Endothelial cell (in vitro differentiated cells): Measurements from ENCODE around the gene QPCT. TPM values are rescaled to one million over a fixed set of nuclear protein-coding genes. Genes with fewer than 3 reads are reported as not detected.

ENCODE experiments used
- DNase-seq: peaks from one replicate; pipeline ENCODE4 v3.0.0; 2021; ENCODE audit warnings: low spot score
- H3K27ac Mint-ChIP-seq: one replicate; pipeline ENCODE4 v1.8.0; 2021; ENCODE audit warnings: mixed read lengths, inconsistent platforms; ENCODE audit not compliant: unreplicated experiment
- H3K27me3 Mint-ChIP-seq: one replicate; pipeline ENCODE4 v1.8.0; 2021; ENCODE audit warnings: mild to moderate bottlenecking, moderate library complexity, mixed read lengths, inconsistent platforms; ENCODE audit not compliant: unreplicated experiment
- H3K36me3 Mint-ChIP-seq: one replicate; pipeline ENCODE4 v1.8.0; 2021; ENCODE audit warnings: mild to moderate bottlenecking, low read depth, mixed read lengths, inconsistent platforms; ENCODE audit not compliant: unreplicated experiment
- H3K4me1 Mint-ChIP-seq: one replicate; pipeline ENCODE4 v1.8.0; 2021; ENCODE audit warnings: mild to moderate bottlenecking, mixed read lengths, inconsistent platforms; ENCODE audit not compliant: unreplicated experiment
- H3K4me3 Mint-ChIP-seq: one replicate; pipeline ENCODE4 v1.8.0; 2021; ENCODE audit warnings: mild to moderate bottlenecking, mixed read lengths, inconsistent platforms; ENCODE audit not compliant: unreplicated experiment
- H3K9me3 Mint-ChIP-seq: one replicate; pipeline ENCODE4 v1.8.0; 2021; ENCODE audit warnings: mixed read lengths, inconsistent platforms; ENCODE audit not compliant: unreplicated experiment
- total RNA-seq: library from RNA; stranded (reverse); fragmentation: NEBNext Ultra II Directional; extraction: Animal tissue kit (Norgen Biotek cat#: 25700); gene quantifications from one replicate; pipeline ENCODE4 v1.2.1, GENCODE V29; 2021; ENCODE audit not compliant: unreplicated experiment
- TF ChIP-seq, protein P1 (sequence below): fragments of 200-600 bp; sonication (generic); IDR thresholded peaks from one replicate; pipeline ENCODE4 v1.5.0; 2021; ENCODE audit warnings: antibody characterized with exemption; ENCODE audit not compliant: unreplicated experiment

Gene QPCT
- total RNA-seq, 1 donor from 2014 or later = 50.6 TPM

- H3K27ac Mint-ChIP-seq = no peak overlapping the region
Measured at GRCh38 chr2:37330681-37331080, 13.7 kb upstream of the QPCT start.

DNA sequence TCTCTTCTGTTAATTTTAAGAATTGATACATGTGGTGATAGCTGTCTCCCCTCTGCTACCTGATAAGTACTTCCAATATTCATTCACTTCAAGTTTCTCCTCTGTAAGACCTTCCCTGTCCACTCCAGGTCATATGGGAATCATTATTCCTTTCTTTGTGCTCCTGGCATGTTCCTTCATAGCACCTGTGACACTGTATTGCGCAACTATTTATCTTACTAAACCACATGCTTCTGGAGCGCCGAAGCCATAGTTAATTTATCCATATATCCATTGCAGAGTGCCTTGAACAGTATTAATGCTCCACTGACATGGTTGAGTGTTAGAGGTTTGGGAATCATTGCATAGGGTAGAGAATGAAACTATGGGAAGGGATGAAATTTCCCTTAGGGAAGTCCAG lies 11.9 kb upstream of the QPCT start:
- H3K9me3 Mint-ChIP-seq = no peaks in the 10 kb centered on the region
- H3K27me3 Mint-ChIP-seq = peaks cover 1% of the 10 kb centered on the region
- no peak overlapping the region for H3K4me3 Mint-ChIP-seq
- H3K36me3 Mint-ChIP-seq = no peaks in the 10 kb centered on the region
- TF ChIP-seq, protein P1, sequence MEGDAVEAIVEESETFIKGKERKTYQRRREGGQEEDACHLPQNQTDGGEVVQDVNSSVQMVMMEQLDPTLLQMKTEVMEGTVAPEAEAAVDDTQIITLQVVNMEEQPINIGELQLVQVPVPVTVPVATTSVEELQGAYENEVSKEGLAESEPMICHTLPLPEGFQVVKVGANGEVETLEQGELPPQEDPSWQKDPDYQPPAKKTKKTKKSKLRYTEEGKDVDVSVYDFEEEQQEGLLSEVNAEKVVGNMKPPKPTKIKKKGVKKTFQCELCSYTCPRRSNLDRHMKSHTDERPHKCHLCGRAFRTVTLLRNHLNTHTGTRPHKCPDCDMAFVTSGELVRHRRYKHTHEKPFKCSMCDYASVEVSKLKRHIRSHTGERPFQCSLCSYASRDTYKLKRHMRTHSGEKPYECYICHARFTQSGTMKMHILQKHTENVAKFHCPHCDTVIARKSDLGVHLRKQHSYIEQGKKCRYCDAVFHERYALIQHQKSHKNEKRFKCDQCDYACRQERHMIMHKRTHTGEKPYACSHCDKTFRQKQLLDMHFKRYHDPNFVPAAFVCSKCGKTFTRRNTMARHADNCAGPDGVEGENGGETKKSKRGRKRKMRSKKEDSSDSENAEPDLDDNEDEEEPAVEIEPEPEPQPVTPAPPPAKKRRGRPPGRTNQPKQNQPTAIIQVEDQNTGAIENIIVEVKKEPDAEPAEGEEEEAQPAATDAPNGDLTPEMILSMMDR = no peak
- no peak overlapping the region for H3K27ac Mint-ChIP-seq
- no peak for DNase-seq
- H3K4me1 Mint-ChIP-seq = peaks cover 1% of the 10 kb centered on the region

More at GRCh38 chr2:37330681-37331080, 13.7 kb upstream of the QPCT start:
- TF ChIP-seq, protein P1 = no peak
- H3K4me3 Mint-ChIP-seq = no peak overlapping the region
- no peaks in the 10 kb centered on the region for H3K36me3 Mint-ChIP-seq
- H3K4me1 Mint-ChIP-seq = peaks cover under 1% of the 10 kb centered on the region
- no peaks in the 10 kb centered on the region for H3K9me3 Mint-ChIP-seq
- H3K27me3 Mint-ChIP-seq = peaks cover 1% of the 10 kb centered on the region
- no peak for DNase-seq

GRCh38 chr2:37333256-37333655 lies 11.2 kb upstream of the QPCT start:
- H3K4me1 Mint-ChIP-seq = peaks cover 5% of the 10 kb centered on the region
- H3K27me3 Mint-ChIP-seq = peaks cover 1% of the 10 kb centered on the region
- no peak overlapping the region for H3K4me3 Mint-ChIP-seq
- H3K9me3 Mint-ChIP-seq = no peaks in the 10 kb centered on the region
- TF ChIP-seq, protein P1 = no peak
- H3K27ac Mint-ChIP-seq = no peak overlapping the region
- DNase-seq = no peak
- H3K36me3 Mint-ChIP-seq = no peaks in the 10 kb centered on the region

DNA sequence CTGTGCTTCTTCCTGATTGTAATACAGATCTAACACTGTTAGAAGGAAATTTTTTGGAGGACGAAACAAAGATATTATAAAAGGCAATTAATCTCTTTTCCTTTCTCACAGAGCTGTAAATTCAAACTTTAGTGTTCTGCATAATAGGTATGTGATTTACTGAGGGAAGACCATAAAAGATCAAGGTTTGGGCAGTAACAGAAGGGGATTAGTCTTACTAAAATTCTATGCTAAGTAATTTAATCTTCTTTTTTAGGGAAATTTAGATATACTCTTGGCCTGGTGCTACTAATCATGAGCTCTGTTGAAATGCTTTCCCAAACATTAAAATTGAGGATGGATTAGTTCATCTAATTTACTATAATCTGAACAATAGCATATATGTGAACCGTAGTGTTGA lies 8.8 kb upstream of the QPCT start:
- TF ChIP-seq, protein P1 = no peak
- Mint-ChIP-seq H3K36me3 (no peaks in the 10 kb centered on the region), H3K27ac (no peak overlapping the region), H3K9me3 (no peaks in the 10 kb centered on the region), H3K4me3 (no peak overlapping the region), H3K27me3 (peaks cover 1% of the 10 kb centered on the region), H3K4me1 (peaks cover 8% of the 10 kb centered on the region)
- no peak for DNase-seq

DNA sequence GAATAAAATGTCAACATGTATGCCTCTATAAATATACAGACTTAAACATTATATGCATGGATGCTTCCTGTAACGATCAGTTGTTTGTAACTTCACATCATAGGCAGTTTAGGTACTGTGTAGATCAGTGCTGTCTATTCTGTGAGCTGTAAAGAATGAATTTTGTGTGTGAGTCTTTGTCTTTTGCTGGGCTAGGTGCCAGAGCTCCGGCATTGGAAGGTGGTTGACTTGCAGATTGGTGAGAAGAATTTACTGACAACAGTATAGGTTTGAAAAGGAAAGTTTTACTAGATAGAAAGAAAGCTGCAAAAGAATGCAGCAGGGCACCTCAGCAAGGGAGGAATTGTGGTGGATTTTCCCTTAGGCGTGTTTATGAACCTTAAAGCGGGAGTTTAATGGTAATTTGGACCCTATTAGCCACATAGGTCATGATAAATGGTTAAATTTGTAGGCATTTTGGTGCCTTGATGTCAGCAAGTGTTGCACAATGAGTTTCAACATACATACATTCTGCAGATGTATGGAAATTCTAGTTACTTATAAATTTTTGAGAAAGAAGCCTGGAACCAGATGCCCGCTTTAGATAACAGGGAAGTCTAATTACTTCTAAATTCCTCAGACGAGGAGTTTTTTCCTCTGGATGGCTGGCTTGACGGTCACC lies 6.7 kb upstream of the QPCT start:
- no peaks in the 10 kb centered on the region for H3K36me3 Mint-ChIP-seq
- peaks cover 19% of the 10 kb centered on the region for H3K4me1 Mint-ChIP-seq
- TF ChIP-seq, protein P1 = no peak
- no peak overlapping the region for H3K27ac Mint-ChIP-seq
- H3K4me3 Mint-ChIP-seq = no peak overlapping the region
- H3K27me3 Mint-ChIP-seq = no peaks in the 10 kb centered on the region
- DNase-seq = no peak
- H3K9me3 Mint-ChIP-seq = no peaks in the 10 kb centered on the region
